GM12872 (cell line): ENCODE measurements around the gene CROCC2.

ENCODE experiments used
- CTCF ChIP-seq: IDR thresholded peaks from 3 replicates; pipeline ENCODE4 v1.5.1; 2011; ENCODE audit warnings: low read depth, mild to moderate bottlenecking, low read length, moderate library complexity; ENCODE audit not compliant: insufficient read depth

CROCC2 gene

GRCh38 chr2:240926516-240927389 is 20.6 kb downstream of the CROCC2 start:
- no peak for TF ChIP-seq CTCF

GRCh38 chr2:240927390-240927781 is 21.2 kb downstream of the CROCC2 start:
- TF ChIP-seq CTCF = no peak

- no peak for TF ChIP-seq CTCF
Observed at GRCh38 chr2:240928476-240929363, 22.6 kb downstream of the CROCC2 start.

GRCh38 chr2:240929364-240930095 is 23.4 kb downstream of the CROCC2 start:
- TF ChIP-seq CTCF = no peak

GRCh38 chr2:240930096-240930630 is 24.0 kb downstream of the CROCC2 start:
- TF ChIP-seq CTCF = no peak

GRCh38 chr2:240930631-240931318 is 24.6 kb downstream of the CROCC2 start:
- no peak for TF ChIP-seq CTCF
